Stimulated activated CD4-positive, alpha-beta T cell treated with anti-CD3 and anti-CD28 coated beads, Interleukin-1b, Interleukin-23, amount 100 ng/mL, for 4 hours (primary cell): ENCODE measurements around the gene SH3GL1.

Source experiments
- DNase-seq, 2 donors: peaks; one replicate each; pipeline ENCODE4 v3.0.0-alpha.2; 2020; ENCODE audit warnings: low read depth in 2 of 2

SH3GL1 gene

DNA sequence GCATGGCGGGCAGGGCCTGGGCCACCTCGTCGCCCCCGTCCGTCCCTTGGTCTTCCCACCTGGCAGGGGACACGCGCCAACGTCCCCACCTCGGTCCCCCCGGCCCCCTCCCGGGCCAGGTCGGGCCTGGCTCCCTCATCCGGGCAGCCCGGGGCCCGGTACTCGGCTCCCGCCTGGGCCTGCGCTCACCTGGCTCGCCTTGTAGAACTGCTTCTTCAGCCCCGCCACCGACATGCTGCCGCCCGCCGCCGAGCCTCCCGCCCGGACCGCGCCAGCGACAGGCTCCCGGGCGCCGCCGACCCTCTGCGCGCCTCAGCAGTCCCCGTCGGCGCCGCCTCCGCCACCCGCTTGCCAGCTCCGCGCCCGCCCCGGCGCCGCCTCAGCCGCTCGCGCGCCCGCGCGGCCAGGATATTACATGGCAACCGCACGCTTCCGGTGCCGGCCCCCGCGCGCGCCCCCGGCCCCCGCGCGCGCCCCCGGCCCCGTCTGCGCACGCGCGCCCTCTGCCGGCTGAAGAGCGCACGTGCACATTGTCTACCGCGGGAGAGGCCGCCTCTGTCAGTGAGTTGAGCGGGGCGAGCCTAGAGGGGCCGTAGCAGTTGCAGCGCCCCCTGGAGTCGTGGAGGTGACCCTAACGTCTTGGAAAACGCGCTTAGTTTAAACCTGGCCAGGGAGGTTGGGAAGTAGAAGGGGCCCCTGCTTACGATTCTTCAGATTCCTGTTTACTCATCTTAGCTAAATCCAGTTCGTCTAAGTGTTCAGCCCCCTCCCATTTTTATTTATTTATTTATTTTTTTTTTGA lies at the start of gene SH3GL1:
Gene SH3GL1, minus strand, starts transcription at position 413 of the 802 bp plus-strand sequence. Its CDS starts 179 bp downstream, at position 234.
- peak; percentile 93 to 94 for DNase-seq

GRCh38 chr19:4449639-4450028 lies 49.3 kb upstream of the SH3GL1 start:
- no peak for DNase-seq

- no peak for DNase-seq
These were observed 48.8 kb upstream of the SH3GL1 start for GRCh38 chr19:4449022-4449638.

GRCh38 chr19:4448147-4448985 lies 48.0 kb upstream of the SH3GL1 start:
- DNase-seq: no peak

DNA sequence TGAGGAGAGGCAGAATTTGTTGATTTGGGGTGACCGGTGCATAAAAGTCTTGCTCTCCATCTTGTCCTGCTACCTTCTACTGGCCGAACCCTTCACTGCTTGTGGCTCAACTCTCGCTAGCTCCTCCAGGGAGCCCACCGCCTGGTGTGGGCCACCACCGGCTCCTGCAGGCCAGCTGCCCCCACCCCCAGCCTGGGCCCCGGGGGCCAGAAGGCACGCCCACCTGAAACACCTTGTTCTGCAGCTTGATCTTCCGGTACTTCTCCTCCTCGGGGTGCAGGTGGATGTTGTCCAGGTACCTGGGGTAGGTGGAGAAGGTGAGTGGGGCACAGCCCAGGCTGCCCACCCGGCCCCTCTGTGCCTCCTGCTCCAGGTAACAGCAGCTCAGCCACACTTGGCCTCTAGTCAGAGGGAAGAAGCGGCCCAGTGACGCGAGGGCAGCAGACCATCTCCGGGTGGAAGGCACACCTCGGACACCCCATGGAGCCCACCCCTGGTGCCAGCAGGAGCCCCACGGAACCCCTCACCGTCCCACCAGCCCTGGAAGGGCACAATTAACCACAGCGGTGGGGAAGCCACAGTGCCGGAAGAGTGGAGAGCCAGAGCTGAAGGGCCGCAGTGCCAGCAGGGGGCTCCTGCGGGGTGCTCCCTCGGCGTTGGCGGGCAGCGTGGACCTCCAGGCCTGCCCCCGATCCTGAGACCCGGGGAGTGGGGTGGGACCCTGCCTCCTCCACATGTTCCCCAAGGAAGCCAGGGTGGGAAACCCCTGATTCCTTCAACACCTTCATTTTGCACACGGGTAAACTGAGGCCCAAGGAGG lies 47.2 kb upstream of the SH3GL1 start:
- no peak for DNase-seq

DNA sequence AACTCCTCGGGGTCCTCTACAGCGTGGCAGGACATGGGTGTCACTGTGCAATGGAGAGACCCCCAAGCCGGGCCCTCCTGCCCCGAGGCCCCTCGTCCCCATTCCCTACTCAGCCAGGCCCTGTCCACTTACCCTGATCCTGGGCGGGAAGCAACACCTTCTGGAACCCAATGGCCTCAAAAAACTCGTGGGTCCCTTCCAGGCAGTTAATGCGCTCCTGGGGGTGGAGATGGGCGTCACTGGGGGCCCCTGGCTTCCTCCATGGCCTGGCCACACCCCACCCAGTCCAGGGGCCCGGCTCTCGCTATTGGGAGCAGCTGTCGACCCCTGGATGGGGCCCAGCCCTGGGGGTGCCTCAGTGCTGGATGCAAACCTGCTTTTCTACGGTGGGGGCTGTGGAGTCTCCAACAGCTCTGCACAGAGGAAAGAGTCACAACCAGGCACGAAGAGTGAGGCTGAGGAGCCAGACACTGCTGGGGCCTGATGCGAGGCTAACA lies 46.4 kb upstream of the SH3GL1 start:
- no peak for DNase-seq

DNA sequence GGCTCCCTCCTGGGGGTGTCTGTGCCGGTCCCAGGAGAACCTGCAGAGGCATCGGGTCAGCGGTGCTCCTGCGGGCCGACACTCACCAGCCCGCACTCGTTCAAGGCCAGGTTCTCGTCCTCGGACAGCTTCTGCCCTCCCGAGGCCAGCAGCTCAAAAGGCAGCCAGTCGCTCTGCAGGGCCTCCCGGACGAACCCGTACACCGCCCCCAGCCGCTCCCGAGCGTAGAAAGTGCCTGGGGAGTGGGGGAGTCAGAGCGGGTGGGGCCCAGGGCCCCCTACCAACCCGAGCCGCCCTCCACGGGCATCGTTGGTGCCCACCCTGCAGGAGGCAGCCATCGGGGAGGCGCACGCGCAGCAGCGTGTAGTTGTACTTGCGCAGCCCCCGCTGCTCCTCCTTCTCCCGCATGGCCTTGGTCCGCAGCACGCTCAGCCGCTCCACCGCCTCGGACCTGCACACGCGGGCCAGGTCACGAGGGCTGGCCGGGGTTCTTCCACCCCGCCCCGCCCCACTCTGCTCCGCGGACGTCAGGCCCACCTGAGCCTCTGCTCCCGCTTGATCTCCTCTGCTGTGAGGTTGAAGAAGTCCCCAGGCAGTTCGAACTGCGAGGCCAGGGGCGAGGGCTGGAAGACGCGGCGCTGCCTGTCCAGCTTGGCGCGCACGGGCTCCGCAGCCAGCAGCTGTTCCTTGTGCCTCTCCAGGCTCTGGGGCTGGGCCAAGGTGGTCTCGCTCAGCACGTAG lies 45.8 kb upstream of the SH3GL1 start:
- DNase-seq: no peak

- DNase-seq: no peak
These were observed 44.7 kb upstream of the SH3GL1 start for GRCh38 chr19:4444765-4445741.

GRCh38 chr19:4443966-4444764 lies 43.8 kb upstream of the SH3GL1 start:
- no peak for DNase-seq

DNA sequence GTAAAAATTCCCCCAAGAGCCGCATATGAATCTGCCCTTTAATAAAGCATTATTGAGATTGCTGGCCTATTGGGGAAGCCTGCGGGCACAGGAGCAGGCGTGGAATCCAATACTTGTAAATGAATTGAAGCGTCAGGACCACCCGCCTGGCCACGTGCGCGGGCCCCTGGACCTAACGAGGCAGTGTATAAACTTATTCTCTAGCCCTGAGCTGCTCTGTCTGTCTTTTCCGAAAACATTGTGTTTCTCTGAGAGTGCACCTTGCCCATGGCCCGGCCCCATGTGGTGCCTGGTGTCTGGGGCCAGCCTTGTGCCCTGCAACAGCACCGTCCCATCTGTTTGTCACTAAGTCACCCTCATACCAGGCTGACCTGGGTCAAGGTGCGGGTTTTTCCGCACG lies 42.8 kb upstream of the SH3GL1 start:
- DNase-seq: no peak

DNA sequence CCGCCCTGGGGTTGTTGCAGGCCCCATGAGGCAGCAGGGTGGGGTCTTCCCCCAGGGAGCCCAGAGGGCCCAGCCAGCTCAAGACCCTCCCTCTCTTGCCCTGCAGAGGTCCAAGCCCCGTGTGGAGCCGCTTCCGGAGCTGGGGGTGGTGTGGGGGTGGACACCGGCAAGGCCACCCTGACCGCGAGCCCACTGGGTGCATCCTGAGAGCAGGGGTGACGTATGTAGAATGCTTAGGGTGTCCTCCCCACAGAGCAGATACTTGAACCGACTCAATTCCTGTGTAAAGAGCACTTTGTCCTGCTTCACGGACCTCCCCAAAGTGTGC lies 42.4 kb upstream of the SH3GL1 start:
- DNase-seq: no peak

GRCh38 chr19:4441994-4442818 lies 41.9 kb upstream of the SH3GL1 start:
- no peak for DNase-seq

DNA sequence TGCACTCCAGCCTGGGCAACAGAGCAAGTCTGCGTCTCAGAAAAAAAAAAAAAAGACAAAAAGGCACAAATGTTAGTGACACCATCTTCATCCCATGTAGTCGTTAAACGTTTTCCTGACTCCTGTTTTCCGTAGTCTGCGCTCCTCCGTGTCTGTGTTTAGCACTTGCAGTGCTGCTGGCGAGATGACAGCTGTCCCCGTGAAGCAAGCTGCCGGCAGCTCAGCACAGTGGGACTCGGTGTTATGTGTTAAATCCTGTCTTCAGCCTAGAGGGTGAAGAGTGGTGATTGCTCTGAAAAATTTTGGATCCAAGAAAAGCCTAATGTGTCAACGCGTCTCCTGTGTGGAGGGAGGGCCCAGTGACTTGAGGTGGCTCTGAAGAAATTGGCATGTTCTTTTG lies 38.9 kb upstream of the SH3GL1 start:
- DNase-seq: no peak

GRCh38 chr19:4437103-4437502 lies 36.8 kb upstream of the SH3GL1 start:
- DNase-seq: no peak

DNA sequence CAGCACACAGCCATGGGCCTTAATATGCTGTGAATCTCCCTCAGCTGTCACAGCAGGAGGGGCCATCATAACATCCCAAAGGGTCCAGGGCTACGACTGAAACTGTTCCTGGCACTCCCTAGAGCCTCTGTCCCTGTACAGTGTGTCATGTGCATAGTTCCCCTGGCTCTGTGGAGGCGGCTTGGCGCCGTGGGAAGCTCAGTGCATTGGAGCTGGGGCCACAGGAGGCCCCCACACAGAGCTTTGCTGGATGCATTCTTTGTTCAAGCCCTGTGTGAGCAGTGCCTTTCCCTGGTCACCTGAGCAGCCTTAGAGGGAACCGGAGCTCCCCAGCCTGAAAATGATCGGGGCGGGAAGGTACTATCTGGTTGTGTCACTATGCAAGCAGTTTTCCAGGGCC lies 35.9 kb upstream of the SH3GL1 start:
- DNase-seq: no peak

GRCh38 chr19:4434391-4434790 lies 34.0 kb upstream of the SH3GL1 start:
- DNase-seq: no peak

DNA sequence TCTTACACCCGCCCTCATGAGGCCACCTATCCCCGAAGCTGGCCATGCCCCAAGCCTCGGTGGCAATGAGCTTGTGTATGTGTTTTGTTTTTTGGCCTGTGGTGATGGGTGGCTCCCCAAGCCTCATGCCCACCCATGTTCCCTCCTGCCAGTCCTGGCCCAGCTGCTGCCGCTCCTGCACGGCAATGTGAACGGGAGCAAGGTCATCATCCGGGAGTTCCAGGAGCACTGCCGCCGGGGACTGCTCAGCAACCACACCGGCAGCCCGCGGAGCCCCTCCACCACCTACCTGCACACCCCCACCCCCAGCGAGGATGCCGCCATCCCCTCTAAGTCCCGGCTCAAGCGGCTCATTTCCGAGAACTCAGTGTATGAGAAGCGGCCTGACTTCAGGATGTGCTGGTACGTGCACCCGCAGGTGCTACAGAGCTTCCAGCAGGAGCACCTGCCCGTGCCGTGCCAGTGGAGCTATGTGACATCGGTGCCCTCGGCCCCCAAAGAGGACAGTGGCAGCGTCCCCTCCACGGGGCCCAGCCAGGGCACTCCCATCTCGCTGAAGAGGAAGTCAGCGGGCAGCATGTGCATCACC lies 32.7 kb upstream of the SH3GL1 start:
- no peak for DNase-seq
